ENCODE data around the gene ARL16. TPM values are rescaled to one million over a fixed set of nuclear protein-coding genes. Genes with fewer than 3 reads are reported as not detected.

The ARL16 gene
- polyA plus RNA-seq, 1 of the 3 experiments (the other 2 are of a cell fraction) = 148 TPM

DNA sequence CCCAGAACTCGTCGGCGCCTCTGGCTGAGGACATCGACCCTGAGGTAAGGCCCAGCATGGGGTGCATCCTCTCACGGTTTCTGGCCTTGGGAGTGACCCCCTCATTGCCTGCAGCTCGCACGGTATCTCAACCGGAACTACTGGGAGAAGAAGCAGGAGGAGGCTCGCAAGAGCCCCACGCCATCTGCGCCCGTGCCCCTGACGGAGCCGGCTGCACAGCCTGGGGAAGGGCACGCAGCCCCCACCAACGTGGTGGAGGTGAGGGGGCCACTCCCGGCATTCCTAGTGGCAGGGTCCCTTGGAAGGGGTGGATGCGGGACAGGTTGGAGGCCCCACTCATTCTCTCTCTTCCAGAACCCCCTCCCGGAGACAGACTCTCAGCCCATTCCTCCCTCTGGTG lies 11.2 kb upstream of the ARL16 start (continued):
- TF ChIP-seq, protein P1, sequence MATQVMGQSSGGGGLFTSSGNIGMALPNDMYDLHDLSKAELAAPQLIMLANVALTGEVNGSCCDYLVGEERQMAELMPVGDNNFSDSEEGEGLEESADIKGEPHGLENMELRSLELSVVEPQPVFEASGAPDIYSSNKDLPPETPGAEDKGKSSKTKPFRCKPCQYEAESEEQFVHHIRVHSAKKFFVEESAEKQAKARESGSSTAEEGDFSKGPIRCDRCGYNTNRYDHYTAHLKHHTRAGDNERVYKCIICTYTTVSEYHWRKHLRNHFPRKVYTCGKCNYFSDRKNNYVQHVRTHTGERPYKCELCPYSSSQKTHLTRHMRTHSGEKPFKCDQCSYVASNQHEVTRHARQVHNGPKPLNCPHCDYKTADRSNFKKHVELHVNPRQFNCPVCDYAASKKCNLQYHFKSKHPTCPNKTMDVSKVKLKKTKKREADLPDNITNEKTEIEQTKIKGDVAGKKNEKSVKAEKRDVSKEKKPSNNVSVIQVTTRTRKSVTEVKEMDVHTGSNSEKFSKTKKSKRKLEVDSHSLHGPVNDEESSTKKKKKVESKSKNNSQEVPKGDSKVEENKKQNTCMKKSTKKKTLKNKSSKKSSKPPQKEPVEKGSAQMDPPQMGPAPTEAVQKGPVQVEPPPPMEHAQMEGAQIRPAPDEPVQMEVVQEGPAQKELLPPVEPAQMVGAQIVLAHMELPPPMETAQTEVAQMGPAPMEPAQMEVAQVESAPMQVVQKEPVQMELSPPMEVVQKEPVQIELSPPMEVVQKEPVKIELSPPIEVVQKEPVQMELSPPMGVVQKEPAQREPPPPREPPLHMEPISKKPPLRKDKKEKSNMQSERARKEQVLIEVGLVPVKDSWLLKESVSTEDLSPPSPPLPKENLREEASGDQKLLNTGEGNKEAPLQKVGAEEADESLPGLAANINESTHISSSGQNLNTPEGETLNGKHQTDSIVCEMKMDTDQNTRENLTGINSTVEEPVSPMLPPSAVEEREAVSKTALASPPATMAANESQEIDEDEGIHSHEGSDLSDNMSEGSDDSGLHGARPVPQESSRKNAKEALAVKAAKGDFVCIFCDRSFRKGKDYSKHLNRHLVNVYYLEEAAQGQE (IDR thresholded peaks at IDR 0.05; ENCODE audit: low read depth, low read length) = no peak

DNA sequence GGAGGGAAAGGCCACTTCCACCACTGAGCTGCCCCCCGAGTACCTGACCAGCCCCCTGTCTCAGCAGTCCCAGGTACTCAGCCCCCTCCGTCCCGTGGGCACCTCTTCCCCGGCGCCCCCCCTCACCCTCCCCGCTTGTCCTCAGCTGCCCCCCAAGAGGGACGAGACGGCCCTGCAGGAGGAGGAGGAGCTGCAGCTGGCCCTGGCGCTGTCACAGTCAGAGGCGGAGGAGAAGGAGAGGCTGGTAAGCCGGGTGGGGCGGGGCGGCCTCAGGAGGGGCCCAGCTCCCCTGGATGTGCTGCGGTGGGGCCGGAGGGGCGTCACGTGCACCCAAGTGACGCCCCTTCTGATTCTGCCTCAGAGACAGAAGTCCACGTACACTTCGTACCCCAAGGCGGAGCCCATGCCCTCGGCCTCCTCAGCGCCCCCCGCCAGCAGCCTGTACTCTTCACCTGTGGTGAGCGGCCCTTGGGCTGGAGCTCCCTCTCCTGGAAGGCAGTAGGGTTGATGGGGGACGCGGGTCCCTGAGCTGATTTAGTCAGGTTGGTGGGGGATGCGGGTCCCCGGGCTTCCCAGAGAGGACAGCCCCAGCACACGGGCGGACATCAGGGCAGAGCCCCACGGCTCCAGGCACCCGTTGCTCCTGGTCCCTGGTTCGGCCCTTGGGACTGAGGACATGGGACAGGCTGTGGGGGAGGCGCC lies 10.1 kb upstream of the ARL16 start:
- POLR2A ChIA-PET = interaction anchor here (1.2 to 3.2 kb wide), 2 partner anchors 9 to 10 kb away, joined by 7 to 14 read pairs; partner anchors contain the start of genes ARL16, HGS and MRPL12
- H4K20me1 ChIP-seq (ENCODE audit: insufficient read depth) = peaks cover 60% of the 10 kb centered on the region
- H3K27me3 ChIP-seq (ENCODE audit: insufficient read depth) = no peaks in the 10 kb centered on the region
- TF ChIP-seq SMC3 (IDR thresholded peaks at IDR 0.05; ENCODE audit: low read depth, low read length) = no peak
- TF ChIP-seq, protein P2, sequence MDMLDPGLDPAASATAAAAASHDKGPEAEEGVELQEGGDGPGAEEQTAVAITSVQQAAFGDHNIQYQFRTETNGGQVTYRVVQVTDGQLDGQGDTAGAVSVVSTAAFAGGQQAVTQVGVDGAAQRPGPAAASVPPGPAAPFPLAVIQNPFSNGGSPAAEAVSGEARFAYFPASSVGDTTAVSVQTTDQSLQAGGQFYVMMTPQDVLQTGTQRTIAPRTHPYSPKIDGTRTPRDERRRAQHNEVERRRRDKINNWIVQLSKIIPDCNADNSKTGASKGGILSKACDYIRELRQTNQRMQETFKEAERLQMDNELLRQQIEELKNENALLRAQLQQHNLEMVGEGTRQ (IDR thresholded peaks at IDR 0.05; ENCODE audit: borderline replicate concordance, low read depth, low read length) = no peak
- TF ChIP-seq, protein P3, sequence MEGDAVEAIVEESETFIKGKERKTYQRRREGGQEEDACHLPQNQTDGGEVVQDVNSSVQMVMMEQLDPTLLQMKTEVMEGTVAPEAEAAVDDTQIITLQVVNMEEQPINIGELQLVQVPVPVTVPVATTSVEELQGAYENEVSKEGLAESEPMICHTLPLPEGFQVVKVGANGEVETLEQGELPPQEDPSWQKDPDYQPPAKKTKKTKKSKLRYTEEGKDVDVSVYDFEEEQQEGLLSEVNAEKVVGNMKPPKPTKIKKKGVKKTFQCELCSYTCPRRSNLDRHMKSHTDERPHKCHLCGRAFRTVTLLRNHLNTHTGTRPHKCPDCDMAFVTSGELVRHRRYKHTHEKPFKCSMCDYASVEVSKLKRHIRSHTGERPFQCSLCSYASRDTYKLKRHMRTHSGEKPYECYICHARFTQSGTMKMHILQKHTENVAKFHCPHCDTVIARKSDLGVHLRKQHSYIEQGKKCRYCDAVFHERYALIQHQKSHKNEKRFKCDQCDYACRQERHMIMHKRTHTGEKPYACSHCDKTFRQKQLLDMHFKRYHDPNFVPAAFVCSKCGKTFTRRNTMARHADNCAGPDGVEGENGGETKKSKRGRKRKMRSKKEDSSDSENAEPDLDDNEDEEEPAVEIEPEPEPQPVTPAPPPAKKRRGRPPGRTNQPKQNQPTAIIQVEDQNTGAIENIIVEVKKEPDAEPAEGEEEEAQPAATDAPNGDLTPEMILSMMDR (IDR thresholded peaks at IDR 0.05) = 0 out of 2 replicates have a peak, but pooled peaks have one; percentile 14
- TF ChIP-seq, protein P4, sequence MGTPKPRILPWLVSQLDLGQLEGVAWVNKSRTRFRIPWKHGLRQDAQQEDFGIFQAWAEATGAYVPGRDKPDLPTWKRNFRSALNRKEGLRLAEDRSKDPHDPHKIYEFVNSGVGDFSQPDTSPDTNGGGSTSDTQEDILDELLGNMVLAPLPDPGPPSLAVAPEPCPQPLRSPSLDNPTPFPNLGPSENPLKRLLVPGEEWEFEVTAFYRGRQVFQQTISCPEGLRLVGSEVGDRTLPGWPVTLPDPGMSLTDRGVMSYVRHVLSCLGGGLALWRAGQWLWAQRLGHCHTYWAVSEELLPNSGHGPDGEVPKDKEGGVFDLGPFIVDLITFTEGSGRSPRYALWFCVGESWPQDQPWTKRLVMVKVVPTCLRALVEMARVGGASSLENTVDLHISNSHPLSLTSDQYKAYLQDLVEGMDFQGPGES (IDR thresholded peaks at IDR 0.05; ENCODE audit: low read depth, low read length) = no peak
- no peak for TF ChIP-seq MEF2A (IDR thresholded peaks at IDR 0.05; ENCODE audit: borderline replicate concordance, low read depth)
- no peak for TF ChIP-seq EP300 (IDR thresholded peaks at IDR 0.05; ENCODE audit: borderline replicate concordance in 1 of 2, low read depth in 1 of 2, low read length in 1 of 2)
- H3K27ac ChIP-seq (ENCODE audit: low read depth in 2 of 2, low read length in 1 of 2) = no peak overlapping the region
- CTCF ChIA-PET = interaction anchor here (1.2 to 1.8 kb wide), 4 partner anchors 8 to 18 kb away, joined by 3 to 5 read pairs (median 4); partner anchors contain the start of genes ARL16 and HGS
- H3K9me2 ChIP-seq = no peaks in the 10 kb centered on the region
- 93% methylated on average over 29 of the region's 35 CpGs for WGBS (ENCODE audit: low lambda C conversion rate)
- no peak overlapping the region for H2AFZ ChIP-seq (ENCODE audit: low read depth)
- no peaks in the 10 kb centered on the region for H3K4me1 ChIP-seq (ENCODE audit: control insufficient read depth in 1 of 2, insufficient read depth in 2 of 2, low read depth in 1 of 2, low read length in 1 of 2)
- peaks cover 27% of the 10 kb centered on the region for H3F3A ChIP-seq (replicated peaks; ENCODE audit: insufficient read depth)
- peaks cover 44 to 95% of the 10 kb centered on the region in 2 experiments for H3K36me3 ChIP-seq (replicated peaks in 1 of 2; ENCODE audit: control insufficient read depth in 1 of 2, insufficient read depth in 2 of 2, low read length in 1 of 2)
- no peak overlapping the region for H3K4me3 ChIP-seq (ENCODE audit: low read depth in 2 of 2, low read length in 1 of 2)
- peaks cover 94% of the 10 kb centered on the region for H3K79me2 ChIP-seq (ENCODE audit: insufficient read depth)
- DNase-seq = no peak
- no peak overlapping the region for H3K4me2 ChIP-seq
- no peaks in the 10 kb centered on the region for H3K9me3 ChIP-seq
- H3K9ac ChIP-seq = no peak overlapping the region
